GM21515 (cell line): ENCODE measurements around the gene CEP72.
"Not testable (repeated sequence)": the region's sequence is repeated elsewhere in the genome, so short reads cannot be mapped to it uniquely, and the experiment has no call there.

Experiments used
- ATAC-seq: cut with Tn5 transposase; IDR thresholded peaks from one replicate; pipeline ENCODE4 v1.9.1; 2021; ENCODE audit not compliant: unreplicated experiment

CEP72 gene, protein sequence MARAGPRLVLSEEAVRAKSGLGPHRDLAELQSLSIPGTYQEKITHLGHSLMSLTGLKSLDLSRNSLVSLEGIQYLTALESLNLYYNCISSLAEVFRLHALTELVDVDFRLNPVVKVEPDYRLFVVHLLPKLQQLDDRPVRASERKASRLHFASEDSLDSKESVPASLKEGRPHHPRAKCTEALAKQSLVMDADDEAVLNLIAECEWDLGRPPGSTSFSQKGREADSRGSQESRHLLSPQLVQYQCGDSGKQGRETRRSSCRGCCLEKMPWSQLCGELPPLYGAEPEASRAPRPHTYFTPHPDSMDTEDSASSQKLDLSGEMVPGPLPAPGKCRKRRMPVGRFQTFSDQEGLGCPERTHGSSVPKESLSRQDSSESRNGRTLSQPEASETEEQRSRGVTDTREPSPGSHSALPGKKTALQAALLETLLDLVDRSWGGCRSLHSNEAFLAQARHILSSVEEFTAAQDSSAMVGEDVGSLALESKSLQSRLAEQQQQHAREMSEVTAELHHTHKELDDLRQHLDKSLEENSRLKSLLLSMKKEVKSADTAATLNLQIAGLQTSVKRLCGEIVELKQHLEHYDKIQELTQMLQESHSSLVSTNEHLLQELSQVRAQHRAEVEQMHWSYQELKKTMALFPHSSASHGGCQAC

DNA sequence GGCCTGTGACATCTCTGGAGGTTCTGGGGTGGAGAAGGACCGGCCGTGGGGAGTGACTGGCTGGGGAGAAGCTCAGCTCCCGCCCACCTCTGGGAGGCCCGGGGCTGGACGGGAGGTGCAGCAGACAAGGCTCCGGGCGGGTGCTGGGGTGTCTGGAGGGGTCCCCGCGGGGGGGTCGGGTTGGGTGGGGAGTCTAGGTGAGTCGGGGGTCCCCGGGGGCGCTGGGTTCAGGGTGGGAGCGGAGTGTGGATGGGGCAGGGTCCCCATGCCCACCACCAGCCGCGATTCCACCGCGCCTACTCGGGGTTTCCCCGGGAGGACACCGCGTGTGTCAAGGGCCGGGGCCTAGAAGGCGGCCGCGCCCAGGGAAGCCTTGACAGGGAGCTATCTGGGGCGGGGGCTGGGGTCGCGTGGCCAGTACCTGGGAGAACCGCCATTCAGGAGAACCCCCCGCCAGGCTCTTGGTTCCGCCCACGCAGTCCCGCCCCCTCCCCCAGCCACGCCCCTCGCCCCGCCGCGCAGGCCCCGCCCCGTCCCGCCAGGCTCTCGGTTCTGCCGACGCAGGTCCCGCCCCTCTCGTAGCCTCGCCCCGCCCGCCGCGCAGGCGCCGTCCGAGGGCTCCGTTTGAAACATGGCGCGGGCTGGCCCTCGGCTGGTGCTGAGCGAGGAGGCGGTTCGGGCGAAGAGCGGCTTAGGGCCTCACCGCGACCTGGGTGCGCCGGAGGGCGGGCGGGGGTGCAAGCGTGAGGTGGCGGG lies at the start of gene CEP72:
Gene CEP72, plus strand, starts transcription at position 610 of the 756 bp plus-strand sequence. Its CDS starts 22 bp downstream, at position 632.
- ATAC-seq, result peak; percentile 76

DNA sequence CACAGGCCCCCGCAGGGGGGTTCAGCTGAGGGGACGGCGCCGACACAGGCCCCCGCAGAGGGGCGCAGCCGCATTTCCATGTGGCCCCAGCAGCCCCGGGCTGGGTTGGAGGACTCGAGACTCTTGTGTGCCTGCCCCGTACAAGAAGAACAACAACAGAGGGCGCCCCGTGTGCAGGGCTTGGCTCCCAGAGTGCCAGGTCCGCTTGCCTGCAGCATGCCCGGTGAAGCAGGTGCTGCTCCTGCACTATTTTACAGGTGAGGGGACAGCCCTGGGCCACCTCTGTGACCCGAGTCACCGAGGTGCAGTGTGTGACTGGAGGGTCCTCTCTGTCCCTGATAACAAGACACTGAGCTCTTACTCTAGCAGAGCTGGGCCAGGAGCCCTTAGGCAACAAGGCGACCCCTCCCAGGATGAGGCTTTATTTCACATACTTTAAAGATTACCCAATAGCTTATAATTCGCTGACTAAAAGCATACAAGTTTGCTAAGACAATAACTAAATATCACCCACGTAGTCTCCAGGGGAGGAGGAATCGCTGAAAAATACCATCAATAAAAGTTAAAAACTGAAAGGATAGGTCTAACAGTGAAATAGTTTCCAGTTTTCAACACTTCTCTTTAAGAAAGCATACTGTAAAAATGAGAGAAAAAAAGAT lies 46.2 kb upstream of the CEP72 start:
- no peak for ATAC-seq

DNA sequence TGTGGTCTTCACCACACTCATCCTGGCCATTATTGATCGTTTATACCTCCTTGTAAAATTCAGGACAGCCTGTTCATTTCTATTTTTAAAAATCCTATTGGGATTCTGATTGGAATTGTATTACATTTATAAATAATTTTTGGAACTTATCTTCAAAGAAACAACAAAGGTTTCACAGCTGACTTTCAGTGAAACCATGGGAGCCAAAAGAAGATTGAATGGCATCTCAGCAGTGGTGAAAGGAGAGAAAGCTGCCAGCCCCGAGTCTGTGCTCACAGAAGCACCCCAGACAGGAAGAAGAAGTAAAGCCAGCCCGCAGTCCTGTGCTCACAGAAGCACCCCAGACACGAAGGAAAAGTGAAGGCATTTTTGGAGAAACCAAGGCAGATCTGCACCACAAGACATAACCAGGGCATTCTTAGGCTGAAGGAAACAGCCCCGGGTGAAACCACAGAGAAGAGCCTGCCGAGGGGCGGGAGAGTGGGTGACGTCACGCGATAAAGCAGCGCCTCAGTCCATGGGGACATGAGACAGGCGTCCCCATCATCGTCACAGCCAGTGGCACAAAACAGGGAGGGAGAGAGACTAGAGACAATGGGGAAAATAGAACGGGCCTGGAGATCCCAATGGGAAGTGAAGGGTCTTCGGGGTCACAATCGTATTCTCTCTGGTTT lies 45.4 kb upstream of the CEP72 start:
- ATAC-seq, result no peak

DNA sequence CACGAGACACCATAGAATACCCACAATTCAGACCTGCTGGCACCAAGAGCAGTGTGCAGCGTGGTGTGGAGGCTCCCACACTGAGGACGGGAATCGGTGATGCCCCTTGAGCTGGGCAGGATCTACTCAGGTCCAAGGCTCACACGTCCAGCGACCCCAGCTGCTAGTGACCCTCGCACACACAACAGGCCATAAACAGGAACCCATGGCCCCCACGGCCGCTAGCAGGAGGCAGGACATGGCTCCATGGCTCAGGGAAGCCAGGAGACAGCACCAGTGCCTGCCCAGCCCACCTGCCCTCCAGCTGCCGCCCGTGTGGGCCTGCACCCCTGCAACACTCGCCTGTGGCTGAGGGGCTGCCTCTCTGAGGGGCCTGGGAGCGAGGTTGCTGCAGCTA lies 44.5 kb upstream of the CEP72 start:
- no peak for ATAC-seq

DNA sequence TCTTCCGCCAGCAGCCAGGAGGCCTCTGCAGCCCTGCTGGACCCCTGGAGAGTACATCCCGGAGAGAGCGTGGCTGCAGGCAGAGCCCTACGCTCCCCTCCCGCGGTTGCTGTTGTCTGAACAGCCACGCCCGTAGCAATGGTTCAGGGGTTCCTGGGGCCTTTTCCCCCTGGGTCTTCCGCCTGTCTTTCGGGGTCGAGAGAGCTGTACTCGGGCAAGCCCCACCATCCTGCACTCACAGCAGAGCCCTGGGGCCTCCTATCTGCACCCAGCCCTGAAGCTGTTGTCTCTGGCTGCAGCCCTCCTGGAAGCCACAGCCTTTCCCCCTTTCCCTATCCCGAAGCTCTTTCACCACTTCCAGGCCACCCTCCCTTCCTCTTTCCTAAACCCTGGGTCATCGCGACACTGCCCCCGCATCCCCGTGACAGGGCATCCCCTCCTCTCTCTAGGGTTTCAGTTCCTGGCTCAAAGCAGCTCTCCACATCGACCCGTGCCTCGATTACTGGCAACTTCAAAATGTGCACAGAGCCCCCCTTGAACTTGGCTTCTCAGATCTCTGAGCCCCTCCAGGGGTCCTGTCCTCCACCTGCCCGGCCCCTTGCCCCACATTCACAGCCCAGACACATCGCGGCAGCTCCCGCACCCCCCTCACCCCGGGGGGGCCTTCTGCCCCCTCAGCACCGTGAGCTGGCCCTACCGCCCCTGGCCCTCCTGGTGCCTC lies 43.9 kb upstream of the CEP72 start:
- no peak for ATAC-seq

DNA sequence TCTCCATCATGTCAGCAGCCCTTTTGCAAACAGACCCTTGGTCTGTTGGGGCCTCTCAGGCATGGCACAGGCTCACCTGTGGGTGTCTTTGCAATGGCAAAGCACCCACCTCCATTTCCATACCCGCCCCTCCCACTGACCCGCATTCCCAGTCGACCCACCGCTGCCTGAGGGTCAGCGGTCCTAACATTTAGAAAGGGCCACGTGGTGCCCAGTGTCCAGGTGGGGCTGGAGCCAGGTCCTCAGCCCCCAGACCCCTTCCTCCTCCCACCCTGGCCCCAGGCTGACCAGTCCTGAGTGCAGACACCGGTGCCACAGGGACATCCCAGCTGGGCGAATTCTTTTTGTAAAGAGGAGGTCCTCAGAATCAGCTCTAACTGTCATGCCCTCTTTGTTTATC lies 43.3 kb upstream of the CEP72 start:
- ATAC-seq, result no peak

DNA sequence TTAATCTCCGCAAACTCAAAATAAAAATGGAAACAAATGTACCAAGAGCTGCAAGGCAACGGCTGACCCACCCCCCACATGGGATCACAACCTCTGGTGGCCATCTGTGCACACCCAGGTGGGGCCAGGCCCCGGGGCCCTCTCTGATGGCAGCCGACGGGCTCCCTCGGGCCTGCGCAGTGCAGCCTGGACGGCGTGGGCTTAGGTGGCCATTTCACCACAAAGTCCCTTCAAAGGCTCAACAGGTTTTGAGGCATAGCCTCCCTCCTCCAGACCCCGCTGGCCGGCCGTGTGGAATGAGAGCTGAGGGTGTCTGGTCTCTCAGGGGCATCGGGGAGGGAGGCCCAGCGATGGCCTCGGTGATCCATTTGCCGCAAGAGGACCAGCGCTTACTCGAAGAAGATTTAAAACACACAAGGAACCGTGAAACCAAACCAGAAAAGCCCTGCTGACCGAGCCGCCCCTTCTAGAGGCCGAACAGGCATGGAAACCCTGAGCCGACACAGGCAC lies 42.7 kb upstream of the CEP72 start:
- ATAC-seq, result no peak

DNA sequence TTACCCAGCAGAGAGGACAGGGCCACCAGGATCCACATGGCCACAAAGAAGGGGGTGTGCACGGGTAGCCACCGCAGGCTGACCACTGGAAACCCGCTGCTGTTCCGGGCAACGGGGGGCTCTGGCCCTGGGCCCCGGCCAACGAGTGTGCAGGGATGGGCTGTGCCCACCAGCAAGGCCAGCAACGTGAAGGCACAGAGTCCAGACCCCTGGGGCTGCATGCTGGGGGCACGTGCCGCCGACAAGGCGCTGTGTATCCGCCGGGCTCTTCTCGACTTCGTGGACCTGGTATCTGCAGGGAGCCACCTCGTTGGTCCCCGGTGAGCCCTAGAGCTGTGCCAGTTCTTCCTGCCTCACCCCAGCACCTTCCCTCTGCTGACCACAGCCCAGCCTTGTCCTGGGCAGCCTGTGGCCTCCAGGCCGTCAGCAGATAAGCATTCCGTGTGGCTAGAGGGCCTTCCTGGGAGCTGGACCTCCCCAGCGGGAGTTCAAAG lies 42.2 kb upstream of the CEP72 start:
- ATAC-seq, result no peak

DNA sequence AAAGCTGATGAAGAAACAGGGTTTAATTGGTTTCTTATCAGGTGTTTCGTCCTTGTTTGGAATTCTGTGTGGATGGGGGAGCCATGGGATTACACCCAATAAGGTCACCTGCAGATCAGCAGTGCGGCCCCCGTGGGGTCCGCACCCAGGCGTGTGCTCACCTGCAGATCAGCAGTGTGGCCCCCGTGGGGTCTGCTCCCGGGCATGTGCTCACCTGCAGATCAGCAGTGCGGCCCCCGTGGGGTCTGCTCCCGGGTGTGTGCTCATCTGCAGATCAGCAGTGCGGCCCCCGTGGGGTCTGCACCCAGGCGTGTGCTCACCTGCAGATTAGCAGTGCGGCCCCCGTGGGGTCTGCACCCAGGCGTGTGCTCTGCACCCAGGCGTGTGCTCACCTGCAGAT lies 41.7 kb upstream of the CEP72 start:
- no peak for ATAC-seq

DNA sequence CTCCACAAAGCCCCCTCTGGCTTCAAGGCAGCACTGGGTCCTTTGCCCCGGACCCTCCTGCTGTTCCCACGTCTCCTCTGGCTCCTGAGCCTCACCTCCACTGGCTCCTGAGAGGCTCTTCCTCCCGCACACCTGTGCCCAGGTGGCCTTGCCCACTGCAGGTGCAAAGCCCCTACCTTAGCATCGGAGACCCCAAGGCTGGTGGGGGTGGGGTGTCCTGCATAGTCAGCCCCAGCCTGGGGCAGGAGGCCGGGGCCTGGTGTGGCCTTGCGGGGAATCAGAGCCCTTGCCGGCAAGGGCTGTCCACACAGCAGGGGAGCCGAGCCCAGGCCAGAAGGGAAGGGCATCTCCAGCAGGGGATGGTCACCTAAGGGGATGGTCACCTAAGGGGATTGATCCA lies 41.3 kb upstream of the CEP72 start:
- ATAC-seq, result no peak

DNA sequence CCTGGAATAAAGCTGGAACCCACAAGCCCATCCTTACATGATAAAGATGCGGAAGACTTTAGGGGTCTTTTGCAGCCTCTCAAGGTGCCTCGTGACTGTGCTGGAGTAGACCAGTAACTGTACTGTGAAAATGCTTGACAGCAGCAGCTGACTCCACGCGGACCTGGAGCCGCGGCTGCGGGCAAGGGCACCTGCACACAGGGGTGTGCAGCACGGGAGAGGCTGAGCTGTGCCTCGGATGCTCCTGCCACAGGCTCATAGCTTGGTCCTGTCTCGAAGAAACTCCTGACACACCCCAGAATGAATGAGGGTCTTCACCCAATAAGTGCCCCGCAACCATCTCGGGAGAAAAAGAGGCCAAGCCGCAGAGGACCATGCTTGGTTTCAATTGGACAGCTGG lies 40.3 kb upstream of the CEP72 start:
- no peak for ATAC-seq

DNA sequence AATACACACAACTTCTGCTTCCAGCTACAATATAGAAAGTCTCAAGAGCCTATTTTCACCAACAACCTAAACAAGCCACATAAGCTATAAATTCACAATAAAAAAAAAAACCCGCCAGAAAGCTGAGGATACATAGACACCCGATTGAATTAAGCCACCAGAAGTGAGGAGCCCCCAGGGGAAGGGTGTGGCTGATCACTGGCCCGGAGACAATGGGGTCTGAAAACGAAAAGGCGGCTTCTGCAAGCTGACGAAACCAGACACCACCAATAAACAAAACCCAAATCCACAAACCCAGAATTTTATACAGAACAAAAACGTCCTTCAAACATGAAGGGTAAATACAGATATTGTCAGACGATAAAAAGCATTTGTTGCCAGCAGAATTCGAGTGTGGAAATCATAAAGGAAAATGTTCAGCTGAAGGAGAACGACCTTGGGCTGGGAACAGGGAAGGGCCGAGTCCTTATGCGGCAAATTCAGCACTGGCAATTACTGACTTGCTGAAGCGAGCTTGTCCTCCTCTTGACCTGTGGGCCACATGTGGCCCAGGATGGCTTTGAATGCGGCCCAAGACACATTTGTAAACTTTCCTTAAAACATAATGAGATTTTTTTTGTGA lies 39.6 kb upstream of the CEP72 start:
- ATAC-seq, result no peak

DNA sequence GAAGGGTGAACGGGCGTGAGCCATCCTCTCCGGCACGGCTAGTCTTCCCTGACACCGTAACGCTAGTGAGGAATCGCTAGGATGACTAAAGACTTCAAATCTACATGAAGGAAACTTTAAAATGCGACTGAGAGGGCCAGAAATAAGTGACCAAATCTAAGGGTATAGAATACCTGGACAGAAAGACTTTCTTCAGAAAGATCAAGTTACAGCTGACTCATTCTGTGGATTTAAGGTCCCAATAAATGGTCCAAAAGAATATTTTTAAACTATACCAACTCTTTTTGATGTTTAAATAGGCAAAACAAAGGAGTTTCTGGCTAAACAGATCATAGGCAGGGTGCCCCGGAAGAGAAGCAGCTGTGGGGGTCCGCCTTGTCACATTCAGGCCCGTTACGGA lies 38.9 kb upstream of the CEP72 start:
- no peak for ATAC-seq

DNA sequence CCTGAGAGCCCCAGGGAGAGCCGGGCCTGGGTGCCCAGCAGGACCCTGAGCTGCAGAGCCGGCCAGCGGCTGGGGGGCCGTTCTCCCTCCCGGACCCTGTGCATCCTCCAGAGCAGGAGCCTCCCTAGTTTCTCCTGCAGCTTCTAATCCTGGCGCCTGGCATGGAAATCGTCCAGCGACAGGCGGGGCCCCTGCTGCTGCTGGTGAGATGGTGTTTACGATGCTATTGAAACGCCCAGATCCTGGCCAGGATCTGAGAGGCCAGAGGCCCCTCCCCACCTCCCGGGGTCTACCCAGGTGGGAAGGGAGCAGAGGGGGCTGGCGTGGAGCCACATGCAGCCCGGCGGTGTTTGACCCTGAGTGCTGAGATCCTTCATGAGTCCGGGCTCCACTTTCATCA lies 38.2 kb upstream of the CEP72 start:
- ATAC-seq, result no peak

DNA sequence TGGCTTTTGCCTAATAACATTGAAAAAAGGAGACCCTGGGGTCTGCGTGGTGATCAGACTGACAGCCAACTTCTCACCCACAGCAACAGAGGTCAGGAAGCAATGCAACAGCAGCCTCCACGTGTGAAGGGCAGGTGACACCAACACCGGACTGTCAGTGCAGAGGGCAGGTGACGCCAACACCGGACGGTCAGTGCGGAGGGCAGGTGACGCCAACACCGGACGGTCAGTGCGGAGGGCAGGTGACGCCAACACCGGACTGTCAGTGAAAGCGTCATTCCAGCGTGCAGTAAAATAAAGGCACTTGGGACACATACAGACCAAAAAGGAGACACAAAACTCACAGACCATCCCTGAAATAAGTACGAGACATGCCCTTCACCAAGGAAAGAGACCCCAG lies 37.2 kb upstream of the CEP72 start:
- ATAC-seq, result no peak

DNA sequence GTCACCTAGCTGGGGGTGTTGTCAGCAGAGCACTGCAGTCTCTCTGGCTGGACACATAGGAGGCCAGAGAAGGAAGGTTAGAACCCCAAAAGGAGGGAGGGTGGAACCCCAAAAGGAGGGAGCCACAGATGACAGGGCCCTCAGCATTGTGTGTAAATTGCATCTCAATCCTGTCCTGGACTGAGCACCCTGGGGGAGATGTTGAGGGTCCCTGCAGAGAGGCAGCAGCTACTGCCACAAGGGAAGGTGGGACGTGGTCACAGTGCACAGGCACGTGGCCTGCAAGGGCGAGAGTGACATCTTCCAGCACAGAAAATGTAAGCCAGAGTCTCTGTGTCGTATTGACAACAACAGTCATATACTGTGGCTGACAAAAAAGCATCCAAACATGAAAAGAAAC lies 36.5 kb upstream of the CEP72 start:
- ATAC-seq, result no peak

DNA sequence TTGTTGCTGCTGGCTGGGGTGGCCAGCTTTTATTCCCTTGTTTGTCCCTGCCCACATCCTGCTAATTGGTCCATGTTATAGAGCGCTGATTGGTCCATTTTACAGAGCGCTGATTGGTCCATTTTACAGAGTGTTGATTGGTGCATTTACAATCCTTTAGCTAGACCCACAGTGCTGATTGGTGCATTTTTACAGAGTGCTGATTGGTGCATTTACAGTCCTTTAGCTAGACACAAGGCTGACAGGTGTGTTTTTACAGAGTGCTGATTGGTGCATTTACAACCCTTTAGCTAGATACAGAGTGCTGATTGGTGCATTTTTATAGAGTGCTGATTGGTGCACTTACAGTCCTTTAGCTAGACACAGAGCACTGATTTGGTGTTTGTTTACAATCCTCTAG lies 34.9 kb upstream of the CEP72 start:
- not testable (repeated sequence) for ATAC-seq

DNA sequence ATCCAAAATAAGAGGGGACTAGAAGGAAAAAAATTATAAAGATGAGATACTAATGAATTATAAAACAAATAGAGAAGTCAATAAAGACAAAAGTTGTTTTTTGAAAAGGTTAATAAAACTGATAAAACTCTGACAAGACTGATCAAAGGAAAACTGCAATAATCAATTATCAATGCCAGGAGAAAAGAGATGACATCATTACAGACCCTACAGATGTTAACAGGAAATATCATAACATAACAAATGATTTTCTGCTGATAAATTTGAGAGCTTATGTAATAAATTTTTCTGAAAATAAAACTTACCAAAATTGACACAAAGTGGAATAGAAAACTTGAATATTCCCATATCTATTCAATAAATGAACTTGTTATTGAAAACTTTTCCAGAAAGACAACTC lies 34.3 kb upstream of the CEP72 start:
- ATAC-seq, result no peak

DNA sequence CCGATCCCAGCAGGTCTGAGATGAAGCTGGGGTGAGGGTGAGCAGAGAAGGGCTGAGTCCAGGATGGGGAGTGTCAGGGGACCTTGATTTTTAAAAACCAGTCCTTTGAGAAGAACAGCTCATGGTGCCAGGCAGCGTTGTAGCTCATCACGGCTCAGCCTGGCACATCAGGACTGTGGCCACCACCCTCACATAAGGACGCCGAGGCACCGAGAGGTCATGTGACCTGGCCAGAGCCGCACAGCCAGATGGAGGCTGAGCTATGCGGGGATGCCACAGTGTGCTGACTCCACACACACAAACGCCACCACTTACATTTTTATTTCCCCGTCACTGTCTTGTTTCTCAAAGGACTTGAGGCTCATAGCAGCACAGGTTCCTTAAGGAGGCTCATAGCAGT lies 32.9 kb upstream of the CEP72 start:
- no peak for ATAC-seq
